Stimulated activated effector memory CD8-positive, alpha-beta T cell treated with anti-CD3 and anti-CD28 coated beads, Interleukin-12 subunit alpha, Interleukin-12 subunit beta, amount 100 ng/mL, for 72 hours (primary cell): Measurements from ENCODE around the gene NUDT4.

Source experiments
- ATAC-seq: fragments of 150-1000 bp; cut with Tn5 transposase; 2 replicates; pipeline ENCODE4 v1.10.0; 2021
- DNase-seq, 2 donors: peaks; one replicate each; pipeline ENCODE4 v3.0.0; 2021 to 2022; ENCODE audit warnings: low spot score in 2 of 2
- H3K27ac Mint-ChIP-seq: one replicate; pipeline ENCODE4 v1.8.0; 2022; ENCODE audit warnings: mild to moderate bottlenecking, mixed read lengths
- H3K36me3 Mint-ChIP-seq: one replicate; pipeline ENCODE4 v1.8.0; 2022; ENCODE audit warnings: mild to moderate bottlenecking, mixed read lengths
- H3K4me1 Mint-ChIP-seq: one replicate; pipeline ENCODE4 v1.8.0; 2022; ENCODE audit warnings: mixed read lengths
- H3K4me3 Mint-ChIP-seq: one replicate; pipeline ENCODE4 v1.8.0; 2022; ENCODE audit warnings: mild to moderate bottlenecking, mixed read lengths
- H3K9me3 Mint-ChIP-seq: one replicate; pipeline ENCODE4 v1.8.0; 2022; ENCODE audit warnings: mixed read lengths

The NUDT4 gene

GRCh38 chr12:93377252-93378195 is at the start of gene NUDT4:
TSS of gene NUDT4 (plus strand) at chr12:93377925. CDS start at chr12:93378323, 398 bp downstream.
- ATAC-seq (peak; percentile 90), DNase-seq (peak; percentile 93 to 99)
- H3K4me3 Mint-ChIP-seq = peak within 1 kb of the TSS; percentile 95
- H3K4me1 Mint-ChIP-seq = peaks cover 42% of the 10 kb centered on the region
- H3K36me3 Mint-ChIP-seq = peaks cover 24% of the 10 kb centered on the region
- H3K9me3 Mint-ChIP-seq = no peaks in the 10 kb centered on the region
- H3K27ac Mint-ChIP-seq = peak within 1 kb of the TSS; percentile 97

DNA sequence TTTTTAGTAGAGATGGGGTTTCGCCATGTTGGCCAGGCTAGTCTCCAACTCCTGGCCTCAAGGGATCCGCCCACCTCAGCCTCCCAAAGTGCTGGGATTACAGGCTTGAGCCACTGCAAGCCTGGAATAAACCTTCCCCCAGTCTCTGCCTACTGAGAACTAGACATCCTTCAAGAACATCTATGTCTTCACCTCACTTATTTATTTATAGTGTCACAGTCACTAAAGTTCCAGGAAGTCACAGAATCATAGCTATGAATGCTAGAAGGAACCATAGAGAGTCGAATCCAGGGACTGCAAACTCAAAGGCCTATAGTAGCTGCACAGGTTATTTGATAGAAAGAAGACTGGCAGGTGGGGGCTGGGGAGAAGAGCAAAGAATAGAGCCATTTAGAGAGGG is 44.7 kb upstream of the NUDT4 start:
- ATAC-seq = no peak
- Mint-ChIP-seq H3K9me3 (no peaks in the 10 kb centered on the region), H3K36me3 (no peaks in the 10 kb centered on the region), H3K27ac (no peak overlapping the region), H3K4me1 (no peaks in the 10 kb centered on the region), H3K4me3 (no peak overlapping the region)
- no peak for DNase-seq

DNA sequence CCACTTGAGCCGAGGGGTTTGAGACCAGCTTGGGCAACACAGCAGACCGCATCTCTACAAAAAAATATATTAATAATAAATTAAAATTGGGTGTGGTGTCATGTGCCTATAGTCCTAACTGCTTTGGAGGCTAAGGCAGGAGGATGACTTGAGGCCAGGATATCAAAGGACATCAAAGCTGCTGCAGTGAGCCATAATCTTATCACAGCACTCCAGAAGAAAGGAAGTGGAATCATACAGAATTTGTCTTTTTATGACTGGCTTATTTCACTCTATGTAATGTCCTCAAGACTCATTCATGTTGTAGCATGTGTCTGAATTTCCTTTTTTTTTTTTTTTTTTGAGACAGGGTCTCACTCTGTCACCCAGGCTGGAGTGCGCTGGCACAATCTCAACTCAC is 43.9 kb upstream of the NUDT4 start:
- H3K36me3 Mint-ChIP-seq = no peaks in the 10 kb centered on the region
- H3K9me3 Mint-ChIP-seq = no peaks in the 10 kb centered on the region
- no peaks in the 10 kb centered on the region for H3K4me1 Mint-ChIP-seq
- H3K4me3 Mint-ChIP-seq = no peak overlapping the region
- no peak overlapping the region for H3K27ac Mint-ChIP-seq
- no peak for DNase-seq
- ATAC-seq = no peak

DNA sequence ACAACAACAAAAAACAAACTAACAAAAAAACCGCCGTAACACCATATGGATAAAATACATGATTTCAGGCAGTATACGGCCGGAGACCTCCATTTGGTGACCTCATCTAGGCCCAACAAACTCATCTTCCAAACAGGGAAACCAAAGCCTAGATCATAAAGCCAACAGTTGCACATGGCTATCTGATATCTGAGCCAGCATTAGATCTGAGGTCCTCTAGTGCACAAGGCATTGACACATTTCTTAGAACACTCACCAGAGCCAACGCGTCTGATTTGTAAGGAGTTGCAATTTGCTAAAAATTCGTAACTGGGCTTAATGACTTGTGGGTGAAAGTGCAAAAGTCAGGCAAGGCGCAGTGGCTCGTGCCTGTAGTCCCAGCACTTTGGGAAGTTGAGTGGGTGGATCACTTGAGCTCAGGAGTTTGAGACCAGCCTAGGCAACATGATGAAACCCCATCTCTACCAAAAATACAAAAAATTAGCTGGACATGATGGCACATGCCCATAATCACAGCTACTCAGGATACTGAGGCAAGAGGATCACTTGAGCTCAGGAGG is 42.0 kb upstream of the NUDT4 start:
- DNase-seq = no peak
- no peak overlapping the region for H3K4me3 Mint-ChIP-seq
- ATAC-seq = no peak
- no peak overlapping the region for H3K27ac Mint-ChIP-seq
- H3K4me1 Mint-ChIP-seq = no peaks in the 10 kb centered on the region
- no peaks in the 10 kb centered on the region for H3K36me3 Mint-ChIP-seq
- H3K9me3 Mint-ChIP-seq = no peaks in the 10 kb centered on the region

DNA sequence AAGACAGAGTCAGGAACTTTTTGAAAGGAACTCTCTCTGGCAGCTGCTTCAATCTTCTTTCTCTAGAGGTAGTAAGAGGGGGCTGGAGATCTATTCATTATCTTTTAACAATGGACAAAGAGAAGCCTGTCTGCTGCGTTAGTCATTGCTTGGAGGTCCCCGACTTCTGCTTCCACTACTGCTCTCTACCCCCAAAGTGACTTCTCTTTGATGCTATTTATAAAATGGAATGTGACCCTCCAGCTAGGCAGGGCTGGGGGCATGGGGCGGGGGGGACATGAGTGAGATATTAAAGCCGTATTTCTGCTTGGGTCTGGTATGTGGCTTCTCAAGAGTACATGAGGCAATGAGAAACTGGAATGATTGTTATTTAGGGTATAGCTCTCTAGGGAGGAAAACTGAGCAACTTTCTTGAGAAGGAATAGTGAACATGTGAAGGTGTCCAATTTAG is 41.4 kb upstream of the NUDT4 start:
- no peak for DNase-seq
- Mint-ChIP-seq H3K36me3 (no peaks in the 10 kb centered on the region), H3K4me1 (no peaks in the 10 kb centered on the region), H3K27ac (no peak overlapping the region), H3K4me3 (no peak overlapping the region), H3K9me3 (no peaks in the 10 kb centered on the region)
- ATAC-seq = no peak

GRCh38 chr12:93338598-93338997 is 39.1 kb upstream of the NUDT4 start:
- Mint-ChIP-seq H3K9me3 (no peaks in the 10 kb centered on the region), H3K4me1 (no peaks in the 10 kb centered on the region), H3K36me3 (no peaks in the 10 kb centered on the region), H3K4me3 (no peak overlapping the region), H3K27ac (no peak overlapping the region)
- DNase-seq = no peak
- no peak for ATAC-seq

GRCh38 chr12:93339695-93340094 is 38.0 kb upstream of the NUDT4 start:
- Mint-ChIP-seq H3K36me3 (no peaks in the 10 kb centered on the region), H3K27ac (no peak overlapping the region), H3K4me3 (no peak overlapping the region), H3K9me3 (no peaks in the 10 kb centered on the region), H3K4me1 (no peaks in the 10 kb centered on the region)
- ATAC-seq (no peak), DNase-seq (no peak)

GRCh38 chr12:93341409-93342049 is 36.2 kb upstream of the NUDT4 start:
- no peak overlapping the region for H3K27ac Mint-ChIP-seq
- no peak overlapping the region for H3K4me3 Mint-ChIP-seq
- ATAC-seq = no peak

GRCh38 chr12:93347054-93347785 is 30.5 kb upstream of the NUDT4 start:
- no peak for DNase-seq
- no peak overlapping the region for H3K4me3 Mint-ChIP-seq
- ATAC-seq = no peak
- no peaks in the 10 kb centered on the region for H3K9me3 Mint-ChIP-seq
- no peaks in the 10 kb centered on the region for H3K36me3 Mint-ChIP-seq
- H3K4me1 Mint-ChIP-seq = no peaks in the 10 kb centered on the region
- H3K27ac Mint-ChIP-seq = no peak overlapping the region

More at GRCh38 chr12:93341409-93342049, 36.2 kb upstream of the NUDT4 start:
- Mint-ChIP-seq H3K9me3 (no peaks in the 10 kb centered on the region), H3K36me3 (no peaks in the 10 kb centered on the region), H3K4me1 (no peaks in the 10 kb centered on the region)
- DNase-seq = no peak

GRCh38 chr12:93348575-93349435 is 28.9 kb upstream of the NUDT4 start:
- DNase-seq (no peak), ATAC-seq (no peak)
- no peak overlapping the region for H3K27ac Mint-ChIP-seq
- H3K4me1 Mint-ChIP-seq = no peaks in the 10 kb centered on the region
- H3K36me3 Mint-ChIP-seq = no peaks in the 10 kb centered on the region
- no peak overlapping the region for H3K4me3 Mint-ChIP-seq
- no peaks in the 10 kb centered on the region for H3K9me3 Mint-ChIP-seq

GRCh38 chr12:93351726-93352125 is 26.0 kb upstream of the NUDT4 start:
- H3K4me3 Mint-ChIP-seq = no peak overlapping the region
- ATAC-seq (no peak), DNase-seq (no peak)
- no peaks in the 10 kb centered on the region for H3K9me3 Mint-ChIP-seq
- no peak overlapping the region for H3K27ac Mint-ChIP-seq
- no peaks in the 10 kb centered on the region for H3K4me1 Mint-ChIP-seq
- H3K36me3 Mint-ChIP-seq = no peaks in the 10 kb centered on the region

- DNase-seq (no peak), ATAC-seq (no peak)
- H3K4me3 Mint-ChIP-seq = no peak overlapping the region
- no peaks in the 10 kb centered on the region for H3K36me3 Mint-ChIP-seq
- no peak overlapping the region for H3K27ac Mint-ChIP-seq
- no peaks in the 10 kb centered on the region for H3K4me1 Mint-ChIP-seq
- no peaks in the 10 kb centered on the region for H3K9me3 Mint-ChIP-seq
Measured at GRCh38 chr12:93352321-93352720, 25.4 kb upstream of the NUDT4 start.

DNA sequence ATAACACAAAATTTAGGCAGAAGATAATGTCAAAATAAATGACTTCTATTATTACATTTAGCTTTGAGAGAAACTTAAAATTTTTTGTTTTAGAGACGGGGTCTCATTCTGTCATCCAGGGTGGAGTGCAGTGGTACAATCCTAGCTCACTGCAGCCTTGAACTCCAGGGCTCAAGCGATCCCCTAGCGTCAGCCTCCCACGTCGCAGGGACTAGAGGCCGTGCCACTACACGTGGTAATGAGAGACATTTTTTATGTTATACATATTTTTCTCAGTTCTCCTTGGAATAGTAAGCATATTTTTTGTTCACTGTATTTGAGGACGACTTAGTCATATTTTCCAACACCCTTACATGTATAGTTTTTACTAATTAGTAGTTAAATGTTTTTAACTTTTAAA is 21.5 kb upstream of the NUDT4 start:
- H3K4me3 Mint-ChIP-seq = no peak overlapping the region
- H3K4me1 Mint-ChIP-seq = no peaks in the 10 kb centered on the region
- H3K27ac Mint-ChIP-seq = no peak overlapping the region
- H3K9me3 Mint-ChIP-seq = no peaks in the 10 kb centered on the region
- ATAC-seq (no peak), DNase-seq (no peak)
- no peaks in the 10 kb centered on the region for H3K36me3 Mint-ChIP-seq

DNA sequence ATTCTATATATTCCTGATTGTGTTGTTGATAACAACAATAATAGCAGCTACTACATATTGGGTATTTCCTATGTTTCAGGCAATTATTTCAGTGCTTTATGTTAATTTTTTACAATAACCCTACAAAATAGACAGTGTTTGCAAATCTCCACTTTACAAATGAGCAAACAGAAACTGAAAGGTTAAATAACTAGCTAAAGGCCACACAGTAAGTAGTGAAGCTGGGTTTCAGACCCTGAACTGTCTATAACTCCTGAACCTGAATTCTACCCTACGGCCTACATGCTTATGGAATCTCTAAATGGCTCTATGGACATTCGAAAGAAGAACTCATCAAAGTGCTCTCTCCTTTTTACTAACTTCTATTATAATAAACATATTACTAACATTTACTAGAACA is 19.7 kb upstream of the NUDT4 start:
- H3K36me3 Mint-ChIP-seq = no peaks in the 10 kb centered on the region
- DNase-seq (no peak), ATAC-seq (no peak)
- H3K4me3 Mint-ChIP-seq = no peak overlapping the region
- no peaks in the 10 kb centered on the region for H3K9me3 Mint-ChIP-seq
- no peaks in the 10 kb centered on the region for H3K4me1 Mint-ChIP-seq
- H3K27ac Mint-ChIP-seq = no peak overlapping the region
